HG02642 (cell line): Measurements from ENCODE around the gene CENPO.
"Not testable (repeated sequence)": the region's sequence is repeated elsewhere in the genome, so short reads cannot be mapped to it uniquely, and the experiment has no call there.

ENCODE experiments used
- ATAC-seq: cut with Tn5 transposase; IDR thresholded peaks from one replicate; pipeline ENCODE4 v1.9.1; 2021; ENCODE audit warnings: mild to moderate bottlenecking; ENCODE audit not compliant: unreplicated experiment, poor library complexity

Gene CENPO

GRCh38 chr2:24787532-24787931 lies 5.7 kb upstream of the CENPO start:
- ATAC-seq = no peak

GRCh38 chr2:24788816-24789215 lies 4.4 kb upstream of the CENPO start:
- no peak for ATAC-seq

GRCh38 chr2:24791452-24791851 lies 1.8 kb upstream of the CENPO start:
- ATAC-seq = no peak

GRCh38 chr2:24792542-24792873 lies 717 bp upstream of the CENPO start:
- no peak for ATAC-seq

- no peak for ATAC-seq
Measured at GRCh38 chr2:24793761-24794435, 673 bp downstream of the CENPO start.

- no peak for ATAC-seq
Measured at GRCh38 chr2:24797644-24798043, 4.4 kb downstream of the CENPO start.

- not testable (repeated sequence) for ATAC-seq
Measured at GRCh38 chr2:24800487-24800886, 7.3 kb downstream of the CENPO start.

GRCh38 chr2:24805811-24806660 lies 12.8 kb downstream of the CENPO start:
- not testable (repeated sequence) for ATAC-seq

- no peak for ATAC-seq
Measured at GRCh38 chr2:24806661-24807036, 13.4 kb downstream of the CENPO start.

- no peak for ATAC-seq
Measured at GRCh38 chr2:24809316-24810007, 16.2 kb downstream of the CENPO start.

GRCh38 chr2:24813691-24814137 lies 20.5 kb downstream of the CENPO start:
- no peak for ATAC-seq

GRCh38 chr2:24814516-24814915 lies 21.3 kb downstream of the CENPO start:
- no peak for ATAC-seq

GRCh38 chr2:24815171-24815570 lies 21.9 kb downstream of the CENPO start:
- ATAC-seq = no peak

GRCh38 chr2:24816404-24816803 lies 23.2 kb downstream of the CENPO start:
- ATAC-seq = no peak

GRCh38 chr2:24816884-24817283 lies 23.7 kb downstream of the CENPO start:
- no peak for ATAC-seq

GRCh38 chr2:24818721-24819167 lies 25.5 kb downstream of the CENPO start:
- ATAC-seq = no peak

- no peak for ATAC-seq
Measured at GRCh38 chr2:24819442-24820174, 26.4 kb downstream of the CENPO start.

- no peak for ATAC-seq
Measured at GRCh38 chr2:24820175-24820513, 26.9 kb downstream of the CENPO start.

- ATAC-seq = no peak
Measured at GRCh38 chr2:24820598-24821432, 27.6 kb downstream of the CENPO start.

GRCh38 chr2:24821433-24821891 lies 28.2 kb downstream of the CENPO start:
- no peak for ATAC-seq
